Stimulated activated memory B cell treated with anti-CD40 and anti-IgM and Interleukin-4, amounts not matched to agents 10 μg/mL and 1 μg/mL and 100 μg/mL, for 72 hours (primary cell): ENCODE results near the gene SRPX2.
"Not testable (repeated sequence)": the region's sequence is repeated elsewhere in the genome, so short reads cannot be mapped to it uniquely, and the experiment has no call there.

ENCODE experiments used
- ATAC-seq: fragments of 150-1000 bp; cut with Tn5 transposase; 2 replicates; pipeline ENCODE4 v1.10.0; 2021
- H3K27ac Mint-ChIP-seq: one replicate; pipeline ENCODE4 v1.8.0; 2022; ENCODE audit warnings: mild to moderate bottlenecking, mixed read lengths
- H3K27me3 Mint-ChIP-seq: one replicate; pipeline ENCODE4 v1.8.0; 2022; ENCODE audit warnings: mixed read lengths
- H3K36me3 Mint-ChIP-seq: one replicate; pipeline ENCODE4 v1.8.0; 2022; ENCODE audit warnings: mixed read lengths
- H3K4me1 Mint-ChIP-seq: one replicate; pipeline ENCODE4 v1.8.0; 2022; ENCODE audit warnings: mixed read lengths
- H3K4me3 Mint-ChIP-seq: one replicate; pipeline ENCODE4 v1.8.0; 2022; ENCODE audit warnings: mild to moderate bottlenecking, moderate library complexity, mixed read lengths
- H3K9me3 Mint-ChIP-seq: one replicate; pipeline ENCODE4 v1.8.0; 2022; ENCODE audit warnings: mixed read lengths

Gene SRPX2

DNA sequence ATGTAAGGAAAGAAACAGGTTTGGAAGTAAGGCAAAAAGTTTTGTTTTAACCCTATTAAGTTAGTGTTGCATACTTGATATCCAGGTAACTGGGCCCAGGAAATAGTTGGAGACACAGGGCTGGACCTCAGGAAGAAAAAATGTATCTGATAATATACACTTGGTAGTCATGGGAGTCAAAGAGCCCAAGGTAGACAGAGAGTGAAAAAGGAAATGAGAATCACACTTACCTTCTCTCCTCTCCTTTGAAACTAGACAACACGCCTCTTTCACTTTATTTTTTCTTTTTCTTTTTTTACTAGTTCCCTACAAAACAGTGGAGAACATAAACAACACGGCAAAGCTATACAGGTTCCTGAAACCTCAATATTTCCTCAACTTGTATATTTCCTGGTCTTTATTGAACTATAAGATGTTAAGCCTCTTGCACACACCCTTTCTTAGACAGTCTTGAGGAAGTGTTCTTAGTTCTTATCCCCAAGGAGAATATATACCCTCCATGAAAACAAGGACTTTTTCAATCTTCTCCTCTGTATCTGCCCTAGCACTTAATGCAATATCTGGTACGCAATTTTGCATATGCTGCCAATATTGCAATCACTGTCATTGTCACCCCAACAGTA lies 60.7 kb downstream of the SRPX2 start:
- H3K9me3 Mint-ChIP-seq: no peaks in the 10 kb centered on the region
- H3K27ac Mint-ChIP-seq: no peak overlapping the region
- H3K4me1 Mint-ChIP-seq: peaks cover 6% of the 10 kb centered on the region
- H3K27me3 Mint-ChIP-seq: no peaks in the 10 kb centered on the region
- no peak overlapping the region for H3K4me3 Mint-ChIP-seq
- ATAC-seq: no peak
- H3K36me3 Mint-ChIP-seq: no peaks in the 10 kb centered on the region

DNA sequence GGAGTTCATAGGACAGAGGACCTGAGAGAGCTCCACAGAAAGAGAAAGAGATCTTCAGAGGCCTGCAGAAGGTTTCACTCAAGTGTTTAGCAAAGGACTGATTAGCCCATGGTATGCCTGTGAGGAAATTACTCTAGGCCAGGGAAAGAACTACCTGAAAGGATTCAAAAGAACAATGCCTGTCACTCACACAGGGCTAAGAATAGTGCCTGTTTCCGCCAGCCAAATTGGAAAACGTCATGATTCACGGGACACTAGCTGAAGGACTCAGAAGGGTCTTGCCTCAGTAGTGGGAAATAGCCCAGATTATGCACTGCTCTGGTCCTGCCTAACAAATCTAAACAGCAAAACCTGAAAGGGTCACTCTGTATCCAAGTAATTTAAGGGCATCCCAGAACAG lies 66.8 kb downstream of the SRPX2 start:
- ATAC-seq: no peak
- no peaks in the 10 kb centered on the region for H3K4me1 Mint-ChIP-seq
- no peaks in the 10 kb centered on the region for H3K36me3 Mint-ChIP-seq
- no peaks in the 10 kb centered on the region for H3K9me3 Mint-ChIP-seq
- no peaks in the 10 kb centered on the region for H3K27me3 Mint-ChIP-seq
- H3K27ac Mint-ChIP-seq: no peak overlapping the region
- H3K4me3 Mint-ChIP-seq: no peak overlapping the region

DNA sequence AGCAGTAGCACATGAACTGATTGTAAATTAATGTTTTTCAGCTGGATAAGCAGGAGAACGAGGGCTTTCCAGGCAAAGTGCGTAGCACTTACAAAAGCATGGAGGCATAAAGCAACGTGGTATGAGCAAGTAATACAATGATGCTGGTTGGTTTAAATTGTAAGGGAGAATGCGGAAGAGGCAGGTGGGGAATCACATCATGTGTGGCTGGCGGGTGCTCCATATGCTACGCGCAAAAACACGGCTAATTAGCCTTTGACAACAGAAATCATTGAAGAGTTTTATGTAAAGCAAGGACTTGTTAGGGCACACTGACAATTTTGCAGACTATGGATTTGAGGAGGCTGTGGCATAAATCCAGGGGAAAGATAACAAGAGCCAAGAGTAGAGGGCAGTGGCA lies 73.4 kb downstream of the SRPX2 start:
- no peaks in the 10 kb centered on the region for H3K36me3 Mint-ChIP-seq
- no peaks in the 10 kb centered on the region for H3K9me3 Mint-ChIP-seq
- no peaks in the 10 kb centered on the region for H3K4me1 Mint-ChIP-seq
- H3K27ac Mint-ChIP-seq: no peak overlapping the region
- no peaks in the 10 kb centered on the region for H3K27me3 Mint-ChIP-seq
- H3K4me3 Mint-ChIP-seq: no peak overlapping the region
- no peak for ATAC-seq

DNA sequence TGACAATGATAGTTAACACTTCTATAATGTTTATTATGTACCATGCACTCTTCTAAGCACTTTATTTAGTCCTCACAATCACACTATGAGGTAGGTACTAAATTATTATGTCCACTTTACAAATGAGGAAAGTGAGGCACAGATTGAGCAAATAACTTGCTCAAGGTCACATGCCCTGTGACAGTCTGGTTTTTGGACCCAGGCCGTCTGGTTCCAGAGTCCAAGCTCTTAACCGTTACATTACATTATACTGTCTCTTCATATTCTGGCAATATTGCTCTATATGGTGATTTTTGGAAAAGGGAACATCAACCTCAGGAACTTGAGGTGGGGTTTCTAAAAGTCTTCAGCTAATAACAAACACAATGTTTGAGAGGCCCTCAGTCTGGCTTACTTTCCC lies 75.1 kb downstream of the SRPX2 start:
- Mint-ChIP-seq H3K4me3 (no peak overlapping the region), H3K27me3 (no peaks in the 10 kb centered on the region), H3K36me3 (no peaks in the 10 kb centered on the region), H3K27ac (no peak overlapping the region), H3K4me1 (no peaks in the 10 kb centered on the region), H3K9me3 (no peaks in the 10 kb centered on the region)
- no peak for ATAC-seq

DNA sequence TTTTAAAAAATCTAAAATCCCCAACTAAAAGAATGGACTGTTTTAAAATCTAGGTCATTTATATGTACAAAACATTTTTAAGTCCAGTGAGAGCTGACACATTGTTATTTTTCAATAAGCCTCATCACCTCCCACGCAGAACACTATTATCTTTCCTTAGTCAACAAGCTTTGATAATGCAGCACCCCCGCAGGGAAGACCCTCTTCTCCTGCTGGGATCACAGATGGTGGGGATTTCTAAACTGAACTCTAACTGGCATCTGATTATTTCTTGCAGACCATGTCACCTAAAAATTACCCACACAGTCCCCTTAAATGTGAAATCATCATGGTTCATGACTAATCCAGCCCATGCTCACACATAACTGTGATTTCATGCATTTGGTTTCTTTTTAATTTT lies 76.3 kb downstream of the SRPX2 start:
- Mint-ChIP-seq H3K4me1 (no peaks in the 10 kb centered on the region), H3K9me3 (no peaks in the 10 kb centered on the region), H3K36me3 (no peaks in the 10 kb centered on the region), H3K4me3 (no peak overlapping the region), H3K27me3 (no peaks in the 10 kb centered on the region), H3K27ac (no peak overlapping the region)
- ATAC-seq: no peak

DNA sequence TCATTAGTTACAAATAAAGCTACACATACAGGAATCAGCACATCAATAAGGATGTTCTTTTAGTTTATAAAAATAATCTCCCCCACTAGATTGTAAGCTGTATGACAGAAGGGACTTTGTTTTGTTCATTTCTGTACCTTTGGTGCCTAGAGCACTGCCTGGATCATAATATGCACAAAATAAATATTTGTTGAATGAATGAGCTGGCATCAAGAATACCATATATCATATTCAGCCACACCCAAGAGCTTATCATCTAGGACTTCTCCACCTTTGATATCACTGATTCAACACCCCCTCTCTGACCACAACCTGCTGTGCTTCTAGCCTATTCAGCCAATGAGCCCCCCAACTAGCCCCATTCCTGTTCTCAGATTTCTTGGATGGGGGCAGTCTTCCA lies 77.3 kb downstream of the SRPX2 start:
- ATAC-seq: no peak
- Mint-ChIP-seq H3K4me3 (no peak overlapping the region), H3K4me1 (no peaks in the 10 kb centered on the region), H3K9me3 (no peaks in the 10 kb centered on the region), H3K27ac (no peak overlapping the region), H3K36me3 (no peaks in the 10 kb centered on the region), H3K27me3 (peaks cover 4% of the 10 kb centered on the region)

DNA sequence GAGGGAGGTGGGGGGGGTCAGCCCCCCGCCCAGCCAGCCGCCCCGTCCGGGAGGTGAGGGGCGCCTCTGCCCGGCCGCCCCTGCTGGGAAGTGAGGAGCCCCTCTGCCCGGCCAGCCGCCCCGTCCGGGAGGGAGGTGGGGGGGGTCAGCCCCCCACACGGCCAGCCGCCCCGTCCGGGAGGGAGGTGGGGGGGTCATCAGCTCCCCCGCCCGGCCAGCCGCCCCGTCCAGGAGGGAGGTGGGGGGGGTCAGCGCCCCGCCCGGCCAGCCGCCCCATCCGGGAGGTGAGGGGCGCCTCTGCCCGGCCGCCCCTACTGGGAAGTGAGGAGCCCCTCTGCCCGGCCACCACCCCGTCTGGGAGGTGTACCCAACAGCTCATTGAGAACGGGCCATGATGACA lies 80.0 kb downstream of the SRPX2 start:
- not testable (repeated sequence) for H3K4me1 Mint-ChIP-seq, H3K36me3 Mint-ChIP-seq, H3K27ac Mint-ChIP-seq, H3K9me3 Mint-ChIP-seq, H3K4me3 Mint-ChIP-seq, ATAC-seq
- peaks cover 24% of the 10 kb centered on the region for H3K27me3 Mint-ChIP-seq
